ENCODE results near the gene UNC5B.

The UNC5B gene

DNA sequence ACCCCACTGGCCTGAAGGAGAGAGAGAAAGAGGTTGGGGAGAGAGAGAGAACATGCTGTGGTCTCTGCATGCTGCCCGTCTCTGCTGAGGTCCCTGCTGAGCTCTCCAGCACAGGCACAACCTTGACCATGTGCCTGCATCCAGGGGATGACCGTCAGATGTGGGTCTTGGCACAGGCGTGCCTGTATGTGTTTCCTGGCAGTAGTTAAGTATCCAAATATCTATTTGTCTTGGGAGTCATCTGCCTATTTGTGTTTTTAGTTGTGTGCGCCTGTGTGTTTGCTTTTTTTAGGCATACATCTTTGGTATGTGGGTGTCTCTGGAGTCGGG is 1.9 kb upstream of the UNC5B start:
- H3K4me3 ChIP-seq (ENCODE audit: severe bottlenecking) = no peak overlapping the region
- H3K9me3 ChIP-seq (ENCODE audit: severe bottlenecking) = no peaks in the 10 kb centered on the region
- DNase-seq (ENCODE audit: low spot score) (no peak), ATAC-seq (ENCODE audit: low read depth) (no peak)
- no peak overlapping the region for H3K27ac ChIP-seq (ENCODE audit: poor library complexity, severe bottlenecking)
- peaks cover 24% of the 10 kb centered on the region for H3K27me3 ChIP-seq (ENCODE audit: insufficient read depth, poor library complexity, severe bottlenecking)
- no peaks in the 10 kb centered on the region for H3K36me3 ChIP-seq (ENCODE audit: low read depth)
- peaks cover 6% of the 10 kb centered on the region for H3K4me1 ChIP-seq (ENCODE audit: insufficient read depth, poor library complexity, severe bottlenecking)
- TF ChIP-seq, protein P1, sequence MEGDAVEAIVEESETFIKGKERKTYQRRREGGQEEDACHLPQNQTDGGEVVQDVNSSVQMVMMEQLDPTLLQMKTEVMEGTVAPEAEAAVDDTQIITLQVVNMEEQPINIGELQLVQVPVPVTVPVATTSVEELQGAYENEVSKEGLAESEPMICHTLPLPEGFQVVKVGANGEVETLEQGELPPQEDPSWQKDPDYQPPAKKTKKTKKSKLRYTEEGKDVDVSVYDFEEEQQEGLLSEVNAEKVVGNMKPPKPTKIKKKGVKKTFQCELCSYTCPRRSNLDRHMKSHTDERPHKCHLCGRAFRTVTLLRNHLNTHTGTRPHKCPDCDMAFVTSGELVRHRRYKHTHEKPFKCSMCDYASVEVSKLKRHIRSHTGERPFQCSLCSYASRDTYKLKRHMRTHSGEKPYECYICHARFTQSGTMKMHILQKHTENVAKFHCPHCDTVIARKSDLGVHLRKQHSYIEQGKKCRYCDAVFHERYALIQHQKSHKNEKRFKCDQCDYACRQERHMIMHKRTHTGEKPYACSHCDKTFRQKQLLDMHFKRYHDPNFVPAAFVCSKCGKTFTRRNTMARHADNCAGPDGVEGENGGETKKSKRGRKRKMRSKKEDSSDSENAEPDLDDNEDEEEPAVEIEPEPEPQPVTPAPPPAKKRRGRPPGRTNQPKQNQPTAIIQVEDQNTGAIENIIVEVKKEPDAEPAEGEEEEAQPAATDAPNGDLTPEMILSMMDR (IDR thresholded peaks at IDR 0.05; ENCODE audit: poor library complexity, severe bottlenecking) = no peak

DNA sequence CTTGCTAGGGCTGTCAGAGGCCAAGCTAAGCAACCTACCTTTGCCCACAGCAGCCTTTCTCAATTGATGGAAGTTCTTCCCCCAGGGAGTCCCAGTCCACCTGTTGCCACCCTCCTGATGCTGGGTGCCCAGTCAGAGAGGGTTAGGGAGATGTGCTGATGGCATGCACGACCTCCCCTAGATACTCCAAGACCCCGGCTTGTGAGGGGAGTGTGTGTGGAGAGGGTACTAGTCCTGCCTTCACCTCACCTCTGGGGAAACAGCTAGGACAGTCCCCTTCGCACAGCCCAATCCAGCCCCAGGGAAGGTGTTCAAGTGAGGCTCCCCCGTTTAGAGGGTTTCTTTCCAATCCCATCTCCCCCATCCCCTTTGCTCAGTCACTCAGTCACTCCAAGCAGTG is 1.3 kb upstream of the UNC5B start:
- H3K4me3 ChIP-seq (ENCODE audit: severe bottlenecking) = no peak overlapping the region
- no peaks in the 10 kb centered on the region for H3K9me3 ChIP-seq (ENCODE audit: severe bottlenecking)
- DNase-seq (ENCODE audit: low spot score) = no peak
- H3K27ac ChIP-seq (ENCODE audit: poor library complexity, severe bottlenecking) = no peak overlapping the region
- TF ChIP-seq, protein P1 (IDR thresholded peaks at IDR 0.05; ENCODE audit: poor library complexity, severe bottlenecking) = no peak
- peaks cover 24% of the 10 kb centered on the region for H3K27me3 ChIP-seq (ENCODE audit: insufficient read depth, poor library complexity, severe bottlenecking)
- peaks cover 6% of the 10 kb centered on the region for H3K4me1 ChIP-seq (ENCODE audit: insufficient read depth, poor library complexity, severe bottlenecking)
- no peaks in the 10 kb centered on the region for H3K36me3 ChIP-seq (ENCODE audit: low read depth)
- no peak for ATAC-seq (ENCODE audit: low read depth)

DNA sequence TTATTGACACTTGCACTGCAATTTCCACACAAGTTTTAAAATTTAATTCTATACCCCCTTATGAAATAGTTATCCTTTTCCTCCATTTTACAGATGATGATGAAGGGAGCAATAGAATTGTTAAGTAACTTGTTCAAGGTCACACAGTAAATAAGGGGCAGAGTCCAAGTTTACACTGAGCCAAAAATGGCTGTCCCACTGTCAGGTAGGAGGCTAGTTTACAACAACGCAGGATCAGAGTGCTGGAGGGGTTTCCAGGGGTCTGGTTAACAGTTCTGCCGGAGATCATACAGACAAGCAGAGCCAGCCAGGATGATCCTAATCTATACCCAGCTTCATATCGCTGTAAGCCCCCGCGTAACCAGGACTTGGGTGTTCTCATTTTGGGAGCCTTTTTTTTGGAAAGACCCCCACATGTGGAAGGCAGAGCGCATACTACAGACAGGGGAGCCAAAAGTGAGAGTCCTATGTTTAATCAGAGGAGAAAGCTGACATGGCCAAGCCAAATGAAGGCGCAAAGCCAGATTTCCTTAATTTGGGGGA is 524 bp upstream of the UNC5B start:
- no peaks in the 10 kb centered on the region for H3K36me3 ChIP-seq (ENCODE audit: low read depth)
- peak overlapping the region; percentile 64 for H3K4me3 ChIP-seq (ENCODE audit: severe bottlenecking)
- no peaks in the 10 kb centered on the region for H3K9me3 ChIP-seq (ENCODE audit: severe bottlenecking)
- H3K27me3 ChIP-seq (ENCODE audit: insufficient read depth, poor library complexity, severe bottlenecking) = peaks cover 24% of the 10 kb centered on the region
- peaks cover 6% of the 10 kb centered on the region for H3K4me1 ChIP-seq (ENCODE audit: insufficient read depth, poor library complexity, severe bottlenecking)
- no peak for ATAC-seq (ENCODE audit: low read depth)
- TF ChIP-seq, protein P1 (IDR thresholded peaks at IDR 0.05; ENCODE audit: poor library complexity, severe bottlenecking) = no peak
- DNase-seq (ENCODE audit: low spot score) = no peak
- H3K27ac ChIP-seq (ENCODE audit: poor library complexity, severe bottlenecking) = no peak overlapping the region

DNA sequence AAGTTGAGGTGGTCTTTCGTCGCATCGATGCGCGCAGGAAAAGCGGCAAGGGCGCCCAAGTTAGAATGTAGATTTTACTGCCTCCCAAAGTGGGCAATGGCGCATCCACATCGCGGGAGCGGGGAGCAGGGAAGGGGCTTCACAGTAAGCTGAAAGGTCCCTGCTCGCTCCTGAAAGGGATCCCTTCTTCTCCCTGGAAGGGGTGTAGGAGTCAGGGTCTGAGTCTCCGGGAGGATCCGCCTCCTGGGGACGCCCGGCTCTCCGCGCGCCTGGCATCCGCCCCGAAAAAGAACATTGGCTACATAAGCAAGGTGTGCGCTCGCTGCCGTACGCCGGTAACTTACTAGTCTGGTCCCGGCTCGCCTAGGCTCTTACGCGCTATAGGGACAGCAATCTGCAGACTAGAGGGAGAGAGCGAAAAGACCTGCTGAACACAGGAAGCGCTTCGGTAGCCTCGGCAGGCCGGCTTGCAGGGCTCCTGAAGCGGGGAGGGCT is 804 bp downstream of the UNC5B start:
- DNase-seq (ENCODE audit: low spot score) = peak; percentile 85
- no peaks in the 10 kb centered on the region for H3K9me3 ChIP-seq (ENCODE audit: severe bottlenecking)
- H3K4me1 ChIP-seq (ENCODE audit: insufficient read depth, poor library complexity, severe bottlenecking) = peaks cover 10% of the 10 kb centered on the region
- no peak overlapping the region for H3K27ac ChIP-seq (ENCODE audit: poor library complexity, severe bottlenecking)
- peak overlapping the region; percentile 64 for H3K4me3 ChIP-seq (ENCODE audit: severe bottlenecking)
- peaks cover 24% of the 10 kb centered on the region for H3K27me3 ChIP-seq (ENCODE audit: insufficient read depth, poor library complexity, severe bottlenecking)
- TF ChIP-seq, protein P1 (IDR thresholded peaks at IDR 0.05; ENCODE audit: poor library complexity, severe bottlenecking) = no peak
- no peaks in the 10 kb centered on the region for H3K36me3 ChIP-seq (ENCODE audit: low read depth)
- peak; percentile 64 for ATAC-seq (ENCODE audit: low read depth)

DNA sequence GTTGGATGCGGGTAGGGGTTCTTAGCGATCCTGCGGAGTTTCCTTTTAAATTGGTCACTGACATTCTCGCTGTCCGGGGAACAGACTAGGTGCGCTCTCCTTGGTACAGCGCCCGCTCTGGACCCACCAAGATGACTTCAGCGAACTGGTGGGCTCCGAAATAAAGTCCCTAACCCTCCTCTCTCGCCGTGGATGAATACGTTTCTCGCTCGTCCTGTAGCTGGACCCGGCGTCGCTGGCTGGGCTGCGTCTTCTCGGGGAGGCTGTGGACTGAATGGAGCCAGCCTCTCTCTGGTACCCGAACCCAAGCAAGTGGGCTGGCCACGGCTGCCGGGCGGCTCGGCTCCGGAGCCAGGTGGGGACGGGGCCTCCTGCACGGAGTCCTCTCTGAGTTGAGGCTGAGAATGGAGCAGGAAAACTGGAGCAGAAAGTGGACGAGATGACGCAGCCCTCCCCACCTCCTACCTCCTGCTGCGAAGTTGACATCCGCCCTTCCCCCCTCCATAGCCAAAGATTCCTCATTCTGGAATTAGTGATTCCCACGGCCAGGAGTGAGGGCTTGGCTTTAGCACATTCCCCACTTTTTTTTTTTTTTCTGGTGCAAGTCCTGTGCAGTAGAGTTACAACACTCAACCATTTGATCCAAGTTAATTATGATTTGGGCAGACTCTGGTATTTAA is 1.5 kb downstream of the UNC5B start:
- Histone ChIP-seq H3K27me3 (ENCODE audit: insufficient read depth, poor library complexity, severe bottlenecking) (peaks cover 24% of the 10 kb centered on the region), H3K9me3 (ENCODE audit: severe bottlenecking) (no peaks in the 10 kb centered on the region), H3K4me1 (ENCODE audit: insufficient read depth, poor library complexity, severe bottlenecking) (peaks cover 15% of the 10 kb centered on the region), H3K4me3 (ENCODE audit: severe bottlenecking) (peak overlapping the region; percentile 64), H3K36me3 (ENCODE audit: low read depth) (no peaks in the 10 kb centered on the region), H3K27ac (ENCODE audit: poor library complexity, severe bottlenecking) (no peak overlapping the region)
- TF ChIP-seq, protein P1 (IDR thresholded peaks at IDR 0.05; ENCODE audit: poor library complexity, severe bottlenecking) = no peak
- ATAC-seq (ENCODE audit: low read depth) (no peak), DNase-seq (ENCODE audit: low spot score) (peak; percentile 51)

Measured in RWPE2 (cell line).